AG08395 (cell line): ENCODE data around the gene ARHGEF37.
"Not testable (repeated sequence)": the region's sequence is repeated elsewhere in the genome, so short reads cannot be mapped to it uniquely, and the experiment has no call there.

Source experiments
- DNase-seq: peaks from one replicate; pipeline ENCODE4 v3.0.0; 2012; ENCODE audit warnings: mixed read lengths, low spot score

ARHGEF37 gene

GRCh38 chr5:149581192-149581861, at the start of gene ARHGEF37:
ARHGEF37 (plus strand) TSS chr5:149581498; CDS start chr5:149597770, 16,272 bp downstream.
- peak; percentile 58 for DNase-seq

DNA sequence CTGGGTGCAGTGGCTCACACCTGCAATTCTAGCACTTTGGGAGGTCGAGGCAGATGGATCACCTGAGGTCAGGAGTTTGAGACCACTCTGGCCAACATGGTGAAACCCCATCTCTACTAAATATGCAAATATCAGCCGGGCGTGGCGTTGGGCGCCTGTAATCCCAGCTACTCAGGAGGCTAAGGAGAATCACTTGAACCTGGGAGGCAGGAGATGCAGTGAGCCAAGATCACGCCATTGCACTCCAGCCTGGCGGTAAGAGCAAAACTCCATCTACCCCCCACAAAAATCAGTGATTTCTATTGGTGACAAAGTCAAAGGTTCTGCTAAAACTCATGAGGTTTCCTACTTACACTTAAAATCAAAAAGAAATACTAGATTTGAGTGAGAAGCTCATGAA, 48.9 kb upstream of the ARHGEF37 start:
- no peak for DNase-seq

DNA sequence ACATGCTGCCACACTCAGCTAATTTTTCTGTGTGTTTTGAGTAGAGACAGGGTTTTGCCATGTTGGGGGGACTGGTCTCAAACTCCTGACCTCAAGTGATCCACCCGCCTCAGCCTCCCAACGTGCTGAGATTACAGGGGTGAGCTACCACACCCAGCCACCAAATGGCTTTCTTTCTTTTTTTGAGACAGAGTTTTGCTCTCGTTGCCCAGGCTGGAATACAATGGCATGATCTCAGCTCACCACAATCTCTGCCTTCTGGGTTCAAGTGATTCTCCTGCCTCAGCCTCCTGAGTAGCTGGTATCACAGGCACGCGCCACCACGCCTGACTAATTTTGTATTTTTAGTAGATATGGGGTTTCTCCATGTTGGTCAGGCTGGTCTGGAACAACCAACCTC, 45.5 kb upstream of the ARHGEF37 start:
- DNase-seq = not testable (repeated sequence)

- no peak for DNase-seq
Observed at GRCh38 chr5:149537374-149537975, 43.8 kb upstream of the ARHGEF37 start.

- no peak for DNase-seq
Observed at GRCh38 chr5:149540089-149540488, 41.2 kb upstream of the ARHGEF37 start.

- DNase-seq = no peak
Observed at GRCh38 chr5:149541893-149542292, 39.4 kb upstream of the ARHGEF37 start.

DNA sequence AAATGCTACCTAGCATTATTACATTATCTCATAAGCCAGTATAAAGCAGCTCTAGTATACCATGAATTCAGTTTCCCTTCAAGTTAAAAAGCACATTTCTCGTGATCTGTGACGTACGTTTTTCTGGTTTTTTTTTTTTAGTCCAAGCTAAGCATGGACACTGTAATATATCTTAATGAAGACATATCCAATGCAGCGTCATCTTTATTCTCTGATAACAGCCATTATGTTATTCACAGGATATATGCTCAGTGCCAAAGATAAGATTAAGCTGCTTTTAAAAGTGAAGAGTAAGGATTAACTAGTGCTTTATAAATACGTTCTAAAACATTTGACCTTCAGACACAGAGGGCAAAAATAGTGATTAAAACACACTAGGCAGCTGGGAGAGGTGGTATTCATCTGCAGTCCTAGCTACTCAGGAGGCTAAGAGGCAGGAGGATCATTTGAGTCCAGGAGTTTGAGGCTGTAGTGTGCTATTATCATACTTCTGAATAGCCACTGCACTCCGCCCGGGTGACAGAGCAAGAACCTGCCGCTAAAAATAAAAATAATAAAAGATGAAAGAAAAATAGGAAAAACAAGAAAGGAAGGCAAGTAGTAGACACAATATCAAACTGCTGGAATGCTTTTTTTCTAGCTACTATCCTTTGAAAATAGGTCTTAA, 37.8 kb upstream of the ARHGEF37 start:
- DNase-seq = no peak

DNA sequence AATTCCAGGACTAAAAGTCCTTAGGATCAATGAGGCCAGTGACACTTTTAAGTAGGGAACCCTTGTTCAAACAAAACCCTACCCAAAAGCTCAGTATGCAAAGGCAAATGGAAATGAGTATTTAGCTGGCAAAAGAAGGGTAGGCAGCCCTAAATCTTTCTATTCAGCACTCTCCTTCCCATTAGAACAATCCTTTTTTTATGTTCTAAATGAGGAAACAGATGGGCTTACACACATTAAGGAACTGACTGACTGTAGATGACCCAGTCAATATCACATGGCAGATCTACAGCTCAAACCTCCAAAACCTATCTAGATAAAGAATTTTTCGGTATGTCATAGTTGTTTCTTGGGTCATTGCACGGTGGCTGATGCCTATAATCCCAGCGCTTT, 37.3 kb upstream of the ARHGEF37 start:
- DNase-seq = no peak

GRCh38 chr5:149545327-149545726, 36.0 kb upstream of the ARHGEF37 start:
- no peak for DNase-seq

DNA sequence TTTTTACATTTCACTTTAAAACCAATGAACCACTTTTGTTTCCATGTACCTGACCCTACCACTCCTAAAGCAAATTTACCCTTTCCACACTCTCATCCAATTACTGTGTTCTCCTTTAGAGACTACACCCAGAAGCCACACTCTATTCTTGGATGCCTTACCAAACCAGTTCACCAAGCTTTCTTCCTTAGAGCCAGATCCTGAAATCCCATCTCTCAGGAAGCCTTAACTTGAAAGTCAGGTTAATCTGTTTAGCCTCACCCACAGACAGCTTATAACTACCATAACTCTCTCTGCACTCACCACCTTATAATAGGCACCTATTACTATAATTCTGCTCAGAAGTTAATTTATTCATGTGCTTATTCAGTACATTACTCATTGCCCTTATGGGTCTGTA, 34.3 kb upstream of the ARHGEF37 start:
- no peak for DNase-seq

DNA sequence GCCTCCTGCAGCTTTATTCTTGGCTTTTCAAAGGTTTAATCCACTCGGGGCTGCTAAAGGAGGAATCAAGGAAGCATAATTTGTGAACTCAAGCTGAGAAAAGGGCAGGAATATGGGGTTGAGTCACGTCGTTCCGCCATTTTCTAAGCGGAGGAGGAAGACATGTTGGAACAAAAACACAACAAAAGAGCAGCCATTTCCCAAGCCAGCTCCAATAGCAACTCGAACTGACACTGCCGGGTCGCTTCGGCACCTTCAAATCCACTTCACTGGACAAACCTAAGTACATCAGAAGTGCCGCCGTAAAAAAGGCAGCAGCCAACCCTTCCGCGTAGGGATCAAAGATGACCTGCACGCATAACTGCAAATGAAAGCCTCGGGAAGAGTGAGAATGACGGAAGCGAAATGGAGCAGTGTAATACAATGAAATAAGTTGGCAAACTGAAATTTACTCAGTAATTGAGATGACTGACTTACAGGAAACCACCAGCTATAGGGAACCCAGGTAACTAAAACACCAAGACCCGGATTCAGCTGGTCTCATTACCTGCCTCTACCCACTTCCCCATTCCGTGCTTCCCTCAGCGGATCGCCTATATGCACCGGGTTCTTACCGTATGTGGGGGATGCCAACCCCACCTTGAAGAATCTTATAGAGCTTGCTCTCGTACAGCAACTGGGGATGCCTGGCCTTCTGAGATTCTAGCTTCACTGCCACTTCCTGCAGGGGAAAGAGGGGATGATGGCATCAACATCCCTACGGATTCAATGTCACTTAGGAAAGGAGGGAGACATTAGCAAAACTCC, 31.6 kb upstream of the ARHGEF37 start:
- DNase-seq = no peak

- peak; percentile 50 for DNase-seq
Observed at GRCh38 chr5:149550268-149550583, 31.1 kb upstream of the ARHGEF37 start.

DNA sequence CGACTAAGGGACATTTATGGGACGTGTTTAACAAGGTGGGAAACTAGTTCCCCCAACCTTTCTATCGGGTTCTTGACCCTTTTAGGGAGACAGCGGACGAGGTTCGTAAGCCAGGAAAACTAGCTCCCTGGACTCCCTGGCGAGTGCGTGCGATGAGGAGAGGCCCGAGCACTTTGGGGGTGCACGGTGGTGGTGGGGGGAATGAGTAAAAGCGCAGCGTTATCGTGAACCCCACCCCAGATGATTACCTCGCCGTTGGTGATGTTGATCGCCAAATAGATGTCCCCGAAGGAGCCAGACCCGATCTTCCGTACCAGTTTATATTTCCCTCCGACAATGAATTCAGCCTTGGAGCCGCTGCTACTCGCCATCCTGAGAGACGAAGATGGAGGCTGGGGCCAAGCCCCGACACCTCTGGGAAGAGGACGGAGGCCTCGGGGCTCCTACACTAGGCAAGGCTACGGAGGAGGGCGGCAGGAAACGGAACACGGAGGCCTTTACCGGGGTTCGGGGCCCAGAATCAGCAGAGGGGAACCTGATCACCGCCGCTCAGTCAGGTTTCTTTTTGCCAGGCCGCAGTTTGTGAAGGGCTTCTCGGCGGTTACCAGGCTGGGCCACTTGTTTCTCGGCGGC, 30.6 kb upstream of the ARHGEF37 start:
- no peak for DNase-seq

GRCh38 chr5:149551227-149552037, 29.9 kb upstream of the ARHGEF37 start, which contains the start of gene CSNK1A1:
CSNK1A1 (minus strand) TSS chr5:149551439; CDS start chr5:149550964, 475 bp downstream.
- peak; percentile 100 for DNase-seq

DNA sequence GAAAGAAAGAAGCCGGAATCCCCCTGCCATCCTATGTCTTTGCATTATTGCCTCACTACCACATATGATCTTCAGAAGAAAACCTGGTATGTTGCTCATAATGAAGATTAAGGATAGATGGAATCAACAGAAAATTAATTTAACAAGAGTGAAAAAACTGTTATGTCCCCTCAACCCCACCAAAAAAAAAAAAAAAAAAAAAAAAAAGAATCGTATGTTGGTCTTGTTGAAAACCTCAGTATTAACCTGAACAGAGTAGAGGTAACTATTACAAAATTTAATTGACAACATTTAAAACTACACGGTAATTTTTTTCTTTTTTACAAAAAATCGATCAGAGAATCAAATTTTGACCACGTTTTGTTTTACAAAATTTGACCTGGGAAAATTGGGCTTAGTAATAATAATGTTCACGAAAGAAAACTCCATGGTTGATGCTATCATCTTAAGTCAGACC, 29.2 kb upstream of the ARHGEF37 start:
- no peak for DNase-seq

DNA sequence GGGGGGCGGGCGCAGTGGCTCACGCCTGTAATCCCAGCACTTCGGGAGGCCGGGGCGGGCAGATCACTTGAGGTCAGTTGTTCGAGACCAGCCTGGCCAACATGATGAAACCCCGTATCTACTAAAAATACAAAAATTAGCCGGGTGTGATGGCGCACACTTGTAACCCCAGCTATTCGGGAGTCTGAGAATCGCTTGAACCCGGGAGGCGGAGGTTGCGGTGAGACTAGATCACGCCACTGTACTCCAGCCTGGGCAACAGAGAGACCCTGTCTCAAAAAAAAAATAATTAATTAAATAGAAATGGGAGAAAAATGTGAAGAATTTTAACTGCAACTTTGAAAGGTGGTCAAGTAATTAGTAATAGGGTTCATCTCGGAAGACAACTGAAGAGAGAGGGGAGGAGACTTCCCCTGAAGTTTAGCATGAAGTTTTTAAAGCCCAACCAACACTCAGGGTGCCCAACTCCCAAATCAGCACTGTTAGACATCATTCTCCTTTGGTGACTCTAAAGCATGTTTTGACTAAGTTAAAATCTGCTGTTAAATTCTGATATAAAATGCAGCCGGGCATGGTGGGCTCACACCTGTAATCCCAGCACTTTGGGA, 28.6 kb upstream of the ARHGEF37 start:
- DNase-seq = no peak

DNA sequence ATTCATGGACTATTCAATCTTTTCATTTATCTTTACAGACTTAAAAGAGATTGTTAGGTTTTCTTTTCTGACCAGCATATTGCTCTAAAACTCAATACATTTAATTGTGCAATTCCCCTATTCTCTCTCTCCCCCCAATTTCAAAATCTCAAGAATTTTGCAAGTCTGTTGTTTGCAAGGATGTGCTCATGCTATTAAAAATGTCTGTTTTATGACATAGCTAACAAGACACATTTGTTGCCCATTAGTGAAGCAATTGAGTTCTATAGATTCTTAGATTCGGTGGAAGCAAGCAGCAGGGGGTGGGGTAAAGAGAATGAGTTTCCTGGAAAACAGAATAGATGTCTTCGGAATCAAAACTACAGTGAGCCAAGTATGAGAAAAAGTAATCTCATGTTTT, 21.6 kb upstream of the ARHGEF37 start:
- DNase-seq = no peak

- DNase-seq = peak; percentile 85
Observed at GRCh38 chr5:149561848-149562247, 19.4 kb upstream of the ARHGEF37 start.

DNA sequence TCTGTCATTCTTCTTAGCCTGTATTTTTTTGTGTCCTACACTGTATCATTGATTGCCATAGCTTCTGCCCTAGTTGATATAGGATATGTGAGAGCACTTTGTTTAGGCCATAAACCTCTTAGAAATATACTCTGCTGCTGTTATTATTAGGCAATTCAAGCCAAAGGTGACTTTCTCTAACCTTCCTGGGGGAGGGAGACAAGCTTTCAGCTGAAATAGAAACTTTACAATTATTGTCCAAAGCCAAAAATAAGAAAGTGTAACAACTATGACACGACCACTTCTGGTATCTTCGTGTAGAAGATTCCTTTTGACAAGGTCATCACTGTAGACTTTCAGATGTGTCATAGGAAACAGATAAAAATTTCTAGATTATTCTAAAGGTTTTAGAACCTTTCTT, 17.8 kb upstream of the ARHGEF37 start:
- peak; percentile 37 for DNase-seq

DNA sequence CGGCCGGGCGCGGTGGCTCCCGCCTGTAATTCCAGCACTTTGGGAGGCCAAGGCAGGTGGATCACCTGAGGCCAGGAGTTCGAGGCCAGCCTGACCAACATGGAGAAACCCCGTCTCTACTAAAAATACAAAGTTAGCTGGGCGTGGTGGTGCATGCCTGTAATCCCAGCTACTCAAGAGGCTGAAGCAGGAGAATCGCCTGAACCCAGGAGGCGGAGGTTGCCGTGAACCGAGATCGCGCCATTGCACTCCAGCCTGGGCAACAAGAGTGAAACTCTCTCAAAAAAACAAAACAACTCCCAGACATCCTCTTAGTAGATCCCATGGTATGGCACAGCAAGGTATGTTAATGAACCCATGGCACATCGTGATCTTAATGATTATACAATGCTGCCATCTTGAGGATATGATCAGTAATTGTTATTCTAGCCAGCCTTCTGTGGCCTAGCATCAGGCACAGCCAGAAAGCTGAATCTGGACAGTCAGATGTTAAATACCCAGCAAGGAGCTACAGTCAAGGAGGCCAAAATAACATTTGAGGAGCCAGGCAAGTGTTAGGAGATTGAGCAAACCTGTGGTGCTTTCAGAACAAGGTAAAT, 16.7 kb upstream of the ARHGEF37 start:
- DNase-seq = peak; percentile 84
